H1 (cell line): ENCODE data around the gene VGF. TPM values are rescaled to one million over a fixed set of nuclear protein-coding genes. Genes with fewer than 3 reads are reported as not detected.

Source experiments
- CTCF ChIA-PET: fragments of 300-600 bp; sonication (Branson Sonifier 250); formaldehyde crosslinking; loops from one replicate; lab custom pipeline; 2021; ENCODE audit not compliant: partially characterized antibody; lab: Charles Lee
- POLR2A ChIA-PET: fragments of 300-600 bp; sonication (Branson Sonifier 250); formaldehyde crosslinking; loops from one replicate; lab custom pipeline; 2021; ENCODE audit warnings: inconsistent platforms; ENCODE audit not compliant: partially characterized antibody; lab: Charles Lee
- DNase-seq, 2 experiments: peaks; one replicate each; pipeline versions ENCODE4 v3.0.0 to v3.0.0-alpha.2; 2010 to 2022; ENCODE audit warnings: low spot score in 2 of 2, low read depth in 1 of 2, mixed read lengths in 1 of 2
- FAIRE-seq: peaks from 2 replicates; lab custom pipeline; 2011; peaks lifted over from hg19 to GRCh38; lab: Jason Lieb, UNC
- H2AFZ ChIP-seq: 2 replicates; pipeline ENCODE4 v1.8.1; 2012; ENCODE audit warnings: low read length, inconsistent platforms
- H2AK5ac ChIP-seq: 2 replicates; pipeline ENCODE4 v1.6.1; 2013; ENCODE audit warnings: low read depth, low read length
- H2BK120ac ChIP-seq: replicated peaks from 2 replicates; pipeline ENCODE3; 2013; ENCODE audit warnings: low read depth, low read length, inconsistent platforms
- H2BK12ac ChIP-seq: 2 replicates; pipeline ENCODE4 v1.6.1; 2013; ENCODE audit warnings: low read depth, low read length
- H2BK15ac ChIP-seq: 2 replicates; pipeline ENCODE4 v1.6.1; 2013; ENCODE audit warnings: low read length
- H2BK20ac ChIP-seq: 2 replicates; pipeline ENCODE4 v1.6.1; 2013; ENCODE audit warnings: low read length
- H2BK5ac ChIP-seq: 2 replicates; pipeline ENCODE4 v1.6.1; 2013; ENCODE audit warnings: low read depth, low read length
- H3K14ac ChIP-seq: 2 replicates; pipeline ENCODE4 v1.6.1; 2013; ENCODE audit warnings: inconsistent platforms; ENCODE audit not compliant: insufficient read length
- H3K18ac ChIP-seq: 2 replicates; pipeline ENCODE4 v1.6.1; 2013; ENCODE audit warnings: low read length; ENCODE audit errors: extremely low read depth
- H3K23ac ChIP-seq: 2 replicates; pipeline ENCODE4 v1.6.1; 2013; ENCODE audit warnings: inconsistent platforms; ENCODE audit not compliant: insufficient read length
- H3K23me2 ChIP-seq: 2 replicates; pipeline ENCODE4 v1.6.1; 2013; ENCODE audit warnings: low read depth, low read length
- H3K27ac ChIP-seq: 2 replicates; pipeline ENCODE4 v1.6.1; 2011; ENCODE audit warnings: low read depth, low read length, inconsistent platforms
- H3K27me3 ChIP-seq, 4 experiments: replicated peaks in 1 of 4; 1 replicate in 1 of 4; 2 replicates in 3 of 4; pipeline versions ENCODE4 v1.6.1 to v1.8.1; 2011 to 2013; ENCODE audit warnings: low read length in 3 of 4, mild to moderate bottlenecking in 3 of 4, inconsistent platforms in 2 of 4, mixed read lengths in 2 of 4, moderate library complexity in 1 of 4; ENCODE audit not compliant: control insufficient read depth in 3 of 4, insufficient read depth in 3 of 4; ENCODE audit errors: extremely low read depth in 1 of 4
- H3K36me3 ChIP-seq, 4 experiments: 2 replicates each; pipeline versions ENCODE4 v1.6.1 to v1.8.1; 2011 to 2013; ENCODE audit warnings: mild to moderate bottlenecking in 4 of 4, low read length in 3 of 4, moderate library complexity in 2 of 4, control low read depth in 1 of 4, inconsistent platforms in 1 of 4; ENCODE audit not compliant: insufficient read depth in 4 of 4, control insufficient read depth in 2 of 4
- H3K4ac ChIP-seq: replicated peaks from 2 replicates; pipeline ENCODE3; 2013; ENCODE audit warnings: low read length, low read depth, mixed read lengths, inconsistent platforms; ENCODE audit not compliant: insufficient read length
- H3K4me1 ChIP-seq, 4 experiments: replicated peaks in 1 of 4; 1 replicate in 1 of 4; 2 replicates in 3 of 4; pipeline versions ENCODE4 v1.6.1 to v1.8.1; 2011 to 2013; ENCODE audit warnings: low read length in 3 of 4, inconsistent platforms in 2 of 4, mixed read lengths in 1 of 4; ENCODE audit not compliant: insufficient read depth in 4 of 4, control insufficient read depth in 3 of 4
- H3K4me2 ChIP-seq, 2 experiments: 2 replicates each; pipeline versions ENCODE4 v1.6.1 to v1.8.1; 2011 to 2013; ENCODE audit warnings: low read depth in 2 of 2, low read length in 2 of 2, control low read depth in 1 of 2, inconsistent platforms in 1 of 2, mild to moderate bottlenecking in 1 of 2; ENCODE audit not compliant: insufficient read depth in 1 of 2
- H3K4me3 ChIP-seq, 4 experiments: fragments of 200-600, 300-600 bp in 1 of 4; sonication (generic), shearing (Covaris generic), sonication (Bioruptor Twin) in 1 of 4; 2 replicates each; pipeline versions ENCODE4 v1.5.1 to v1.8.1; 2011 to 2016; ENCODE audit warnings: low read length in 4 of 4, low read depth in 3 of 4, control low read depth in 2 of 4, inconsistent platforms in 2 of 4, mild to moderate bottlenecking in 2 of 4, mixed read lengths in 1 of 4, moderate library complexity in 1 of 4; ENCODE audit not compliant: insufficient read depth in 2 of 4; ENCODE audit errors: extremely low read depth in 1 of 4
- H3K56ac ChIP-seq: replicated peaks from 2 replicates; pipeline ENCODE3; 2013; ENCODE audit warnings: low read depth, mild to moderate bottlenecking, mixed read lengths, low read length, inconsistent platforms; ENCODE audit not compliant: insufficient read length
- H3K79me1 ChIP-seq: 2 replicates; pipeline ENCODE4 v1.6.1; 2013; ENCODE audit warnings: low read depth, low read length, control low read depth
- H3K79me2 ChIP-seq, 2 experiments: 2 replicates each; pipeline versions ENCODE4 v1.6.1 to v1.8.1; 2012 to 2013; ENCODE audit warnings: low read length in 2 of 2, mild to moderate bottlenecking in 2 of 2, inconsistent platforms in 1 of 2; ENCODE audit not compliant: insufficient read depth in 2 of 2, control insufficient read depth in 1 of 2
- H3K9ac ChIP-seq, 4 experiments: replicated peaks in 1 of 4; 1 replicate in 1 of 4; 2 replicates in 3 of 4; pipeline versions ENCODE4 v1.6.1 to v1.8.1; 2011 to 2013; ENCODE audit warnings: low read depth in 3 of 4, low read length in 3 of 4, control low read depth in 2 of 4, mild to moderate bottlenecking in 2 of 4, moderate library complexity in 2 of 4, inconsistent platforms in 1 of 4; ENCODE audit errors: extremely low read depth in 1 of 4
- H3K9me3 ChIP-seq, 2 experiments: 2 replicates each; pipeline versions ENCODE4 v1.6.1 to v1.8.1; 2012 to 2013; ENCODE audit warnings: mild to moderate bottlenecking in 2 of 2, moderate library complexity in 2 of 2, control low read depth in 1 of 2, inconsistent platforms in 1 of 2, low read depth in 1 of 2, low read length in 1 of 2, mixed read lengths in 1 of 2; ENCODE audit not compliant: insufficient read depth in 2 of 2
- H4K20me1 ChIP-seq, 2 experiments: replicated peaks in 1 of 2; 2 replicates each; pipeline versions ENCODE3 to v1.8.1; 2011 to 2013; ENCODE audit warnings: inconsistent platforms in 2 of 2, low read length in 2 of 2, mild to moderate bottlenecking in 1 of 2; ENCODE audit not compliant: insufficient read depth in 2 of 2, control insufficient read depth in 1 of 2
- H4K5ac ChIP-seq: 2 replicates; pipeline ENCODE4 v1.6.1; 2013; ENCODE audit warnings: low read length, low read depth, mixed read lengths, inconsistent platforms; ENCODE audit not compliant: insufficient read length
- H4K8ac ChIP-seq: 2 replicates; pipeline ENCODE4 v1.8.0; 2013; ENCODE audit warnings: mild to moderate bottlenecking, moderate library complexity, low read length, inconsistent platforms; ENCODE audit not compliant: insufficient read depth; ENCODE audit errors: extremely low read depth
- H4K91ac ChIP-seq: replicated peaks from 2 replicates; pipeline ENCODE3; 2013; ENCODE audit warnings: low read length, mixed read lengths, inconsistent platforms; ENCODE audit not compliant: insufficient read length
- CEBPB ChIP-seq: IDR thresholded peaks from 2 replicates; pipeline ENCODE4 v1.6.1; 2012; ENCODE audit warnings: low read depth, low read length
- NANOG ChIP-seq: IDR thresholded peaks from 2 replicates; pipeline ENCODE4 v1.6.1; 2011; ENCODE audit warnings: low read length, low read depth, mild to moderate bottlenecking, inconsistent platforms; ENCODE audit not compliant: insufficient read depth, poor library complexity, severe bottlenecking
- RAD21 ChIP-seq, 2 experiments: IDR thresholded peaks in 1 of 2; conservative IDR thresholded peaks in 1 of 2; 2 replicates each; pipeline ENCODE4 v1.6.1; 2011; ENCODE audit warnings: low read depth in 2 of 2, low read length in 2 of 2, improper control_type of control experiment in 1 of 2, inconsistent platforms in 1 of 2, mild to moderate bottlenecking in 1 of 2, moderate library complexity in 1 of 2
- RBBP5 ChIP-seq: IDR thresholded peaks from 2 replicates; pipeline ENCODE4 v1.7.1; 2012; ENCODE audit warnings: low read depth, mild to moderate bottlenecking, inconsistent platforms, low read length, moderate library complexity, borderline replicate concordance
- RXRA ChIP-seq: IDR thresholded peaks from 2 replicates; pipeline ENCODE4 v1.6.1; 2011; ENCODE audit warnings: low read depth, mild to moderate bottlenecking, low read length, moderate library complexity; ENCODE audit not compliant: insufficient read depth
- SAP30 ChIP-seq: fragments of 300-600 bp; sonication (generic); IDR thresholded peaks from 2 replicates; pipeline ENCODE4 v1.7.1; 2012; ENCODE audit warnings: low read length, moderate library complexity, mild to moderate bottlenecking, inconsistent platforms; ENCODE audit not compliant: insufficient read depth, insufficient replicate concordance
- SIRT6 ChIP-seq: IDR thresholded peaks from one replicate; pipeline ENCODE4 v1.7.1; 2012; ENCODE audit warnings: low read length, inconsistent platforms
- SP1 ChIP-seq: IDR thresholded peaks from 2 replicates; pipeline ENCODE4 v1.6.1; 2011; ENCODE audit warnings: low read depth, low read length
- SRF ChIP-seq: IDR thresholded peaks from 2 replicates; pipeline ENCODE4 v1.6.1; 2011; ENCODE audit warnings: mild to moderate bottlenecking, low read depth, low read length, moderate library complexity
- YY1 ChIP-seq: IDR thresholded peaks from 2 replicates; pipeline ENCODE4 v1.6.1; 2011; ENCODE audit warnings: low read depth, mild to moderate bottlenecking, low read length
- WGBS, 2 experiments: shearing (Covaris generic) in 1 of 2; methylation state at CpG; one replicate each; pipeline versions ENCODE4 v1.1.6 to v1.1.7; 2013 to 2015; ENCODE audit warnings: low lambda C conversion rate in 2 of 2, mixed read lengths in 2 of 2, inconsistent platforms in 1 of 2, low coverage in 1 of 2, missing lambda C conversion rate in 1 of 2; ENCODE audit not compliant: insufficient replicate concordance in 2 of 2, insufficient coverage in 1 of 2, insufficient read length in 1 of 2; ENCODE audit errors: extremely low coverage in 1 of 2, missing lambda C conversion rate in 1 of 2; 5-methylcytosine and 5-hydroxymethylcytosine counted together
- polyA plus RNA-seq, 7 experiments: library from polyadenylated mRNA; depleted of rRNA in 3 of 7; stranded (reverse) in 5 of 7; unstranded in 2 of 7; fragments of >200 nt in 5 of 7; fragments of 200-250 nt in 2 of 7; gene quantifications; 1 replicate in 5 of 7; 2 replicates in 1 of 7; 4 replicates in 1 of 7; pipeline versions ENCODE4 v1.2.1 to v1.2.3, GENCODE V29; 2011 to 2013; ENCODE audit warnings: missing spikeins in 2 of 7, mixed read lengths in 2 of 7
- total RNA-seq: library from RNA; stranded (reverse); fragmentation: NEBNext Ultra II Directional; extraction: Animal tissue kit (Norgen Biotek cat#: 25700); gene quantifications from 2 replicates; pipeline ENCODE4 v1.2.1, GENCODE V29; 2021
- TF ChIP-seq, protein P1 (sequence below): IDR thresholded peaks from 2 replicates; pipeline ENCODE4 v1.6.1; 2012; ENCODE audit warnings: low read length, inconsistent platforms
- TF ChIP-seq, protein P2 (sequence below): IDR thresholded peaks from 2 replicates; pipeline ENCODE4 v1.6.1; 2012; ENCODE audit warnings: inconsistent platforms

The VGF gene
- total and polyA plus RNA-seq, 2 of the 8 experiments (the other 6 are each of a cell fraction or from before 2014, with no cell fraction given), result 1.6 to 7.0 TPM

GRCh38 chr7:101118856-101119255, 46.5 kb downstream of the VGF start:
- no peaks in the 10 kb centered on the region for H3K9me3 ChIP-seq
- H3K4me3 ChIP-seq, result no peak overlapping the region
- CTCF ChIA-PET, result interaction anchor here (0.7 to 1.9 kb wide), 4 partner anchors 19 to 125 kb away, joined by 3 to 8 read pairs (median 4); partner anchors contain the start of gene FIS1
- no peaks in the 10 kb centered on the region for H4K20me1 ChIP-seq
- no peak overlapping the region for H3K14ac ChIP-seq
- no peaks in the 10 kb centered on the region for H3K23me2 ChIP-seq
- DNase-seq, result no peak
- H4K8ac ChIP-seq, result no peak overlapping the region; the same call in 1 of the 2 replicates
- no peak overlapping the region for H2BK20ac ChIP-seq
- H3K4me1 ChIP-seq, result peaks cover 6 to 8% (median 6%) of the 10 kb centered on the region in 4 experiments; a peak in 6 of 7 replicates
- H3K23ac ChIP-seq, result no peak overlapping the region
- H2AK5ac ChIP-seq, result no peak overlapping the region
- no peak for FAIRE-seq
- no peak overlapping the region for H3K9ac ChIP-seq
- H3K27ac ChIP-seq, result no peak overlapping the region
- H3K27me3 ChIP-seq, result no peaks in the 10 kb centered on the region
- H4K5ac ChIP-seq, result no peak overlapping the region
- H3K79me2 ChIP-seq, result no peaks in the 10 kb centered on the region
- H3K4ac ChIP-seq, result no peak overlapping the region
- H2BK12ac ChIP-seq, result no peak overlapping the region
- H2BK5ac ChIP-seq, result no peak overlapping the region
- H3K36me3 ChIP-seq, result no peaks in the 10 kb centered on the region
- H2AFZ ChIP-seq, result no peak overlapping the region
- H2BK15ac ChIP-seq, result no peak overlapping the region
- no peaks in the 10 kb centered on the region for H3K79me1 ChIP-seq
- WGBS, 2 experiments, result 94% methylated on average over 3 of the region's 3 CpGs; no CpG with 5 or more reads in 1 of the 2 experiments
- no peak overlapping the region for H3K4me2 ChIP-seq
- H3K56ac ChIP-seq, result no peak overlapping the region
- no peak overlapping the region for H3K18ac ChIP-seq
- no peak overlapping the region for H4K91ac ChIP-seq
- no peak overlapping the region for H2BK120ac ChIP-seq
- POLR2A ChIA-PET, result no interaction called here
- no peak for TF ChIP-seq RBBP5
- TF ChIP-seq, protein P1, sequence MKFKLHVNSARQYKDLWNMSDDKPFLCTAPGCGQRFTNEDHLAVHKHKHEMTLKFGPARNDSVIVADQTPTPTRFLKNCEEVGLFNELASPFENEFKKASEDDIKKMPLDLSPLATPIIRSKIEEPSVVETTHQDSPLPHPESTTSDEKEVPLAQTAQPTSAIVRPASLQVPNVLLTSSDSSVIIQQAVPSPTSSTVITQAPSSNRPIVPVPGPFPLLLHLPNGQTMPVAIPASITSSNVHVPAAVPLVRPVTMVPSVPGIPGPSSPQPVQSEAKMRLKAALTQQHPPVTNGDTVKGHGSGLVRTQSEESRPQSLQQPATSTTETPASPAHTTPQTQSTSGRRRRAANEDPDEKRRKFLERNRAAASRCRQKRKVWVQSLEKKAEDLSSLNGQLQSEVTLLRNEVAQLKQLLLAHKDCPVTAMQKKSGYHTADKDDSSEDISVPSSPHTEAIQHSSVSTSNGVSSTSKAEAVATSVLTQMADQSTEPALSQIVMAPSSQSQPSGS, result no peak
- TF ChIP-seq, protein P2, sequence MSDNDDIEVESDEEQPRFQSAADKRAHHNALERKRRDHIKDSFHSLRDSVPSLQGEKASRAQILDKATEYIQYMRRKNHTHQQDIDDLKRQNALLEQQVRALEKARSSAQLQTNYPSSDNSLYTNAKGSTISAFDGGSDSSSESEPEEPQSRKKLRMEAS, result no peak
- TF ChIP-seq SAP30, result no peak
- TF ChIP-seq SRF, result no peak
- no peak for TF ChIP-seq YY1
- TF ChIP-seq RAD21 (IDR thresholded peaks at IDR 0.05 in 1 of 2, conservative IDR thresholded peaks at IDR 0.05 in 1 of 2; ENCODE audit: low read depth in 2 of 2, low read length in 2 of 2), result no peak
- TF ChIP-seq RXRA, result no peak
- TF ChIP-seq SIRT6, result no peak
- TF ChIP-seq NANOG, result no peak
- no peak for TF ChIP-seq SP1
- no peak for TF ChIP-seq CEBPB
